Measurements from ENCODE around the gene TMEM170A. TPM values are rescaled to one million over a fixed set of nuclear protein-coding genes. Genes with fewer than 3 reads are reported as not detected.

TMEM170A gene
- total RNA-seq (2016; rRNA removed; fragmentation: Illumina TruSeq; extraction: Trizol) (39.7 and 44.7 TPM in 2 replicates), polyA plus RNA-seq (2011; rRNA removed) (30.0 and 35.7 TPM in 2 replicates), polyA minus RNA-seq (2011; rRNA and poly(A)+ RNA removed; ENCODE audit: low replicate concordance) (27.3 and 58.3 TPM in 2 replicates), Bru-seq, nascent RNA (percentile 86 among the genes with signal in this experiment), BruChase-seq, experiment 1, labeled RNA remaining after a 6-hour chase (percentile 99 among the genes with signal in this experiment), BruChase-seq, experiment 2, labeled RNA remaining after a 2-hour chase (percentile 99 among the genes with signal in this experiment)
- 13.2 and 13.9 TPM in 2 replicates for total RNA-seq (2016; cell fraction: cytosol; rRNA removed; fragmentation: Illumina TruSeq; extraction: Trizol; ENCODE audit: low read depth)
- 42.1 TPM in 2 replicates for total RNA-seq (2016; cell fraction: insoluble cytoplasmic fraction; rRNA removed; fragmentation: Illumina TruSeq; extraction: Trizol)
- 39.0 and 42.0 TPM in 2 replicates for total RNA-seq (2016; cell fraction: membrane; rRNA removed; fragmentation: Illumina TruSeq; extraction: Trizol)
- total RNA-seq (2016; cell fraction: nucleus; rRNA removed; fragmentation: Illumina TruSeq; extraction: Trizol) = 38.1 and 40.8 TPM in 2 replicates
- 22.3 and 25.5 TPM in 2 replicates for polyA plus RNA-seq (2011; cell fraction: cytosol; rRNA removed)
- polyA plus RNA-seq (2011; cell fraction: nucleus; rRNA removed) = 15.4 and 19.7 TPM in 2 replicates
- 20.5 and 22.4 TPM in 2 replicates for polyA plus RNA-seq (2012)
- polyA plus RNA-seq (2016; cell fraction: cytosol; fragmentation: Illumina TruSeq; extraction: Trizol; ENCODE audit: low read depth) = 14.7 and 20.5 TPM in 2 replicates
- 25.5 and 29.3 TPM in 2 replicates for polyA plus RNA-seq (2016; cell fraction: insoluble cytoplasmic fraction; fragmentation: Illumina TruSeq; extraction: Trizol; ENCODE audit: low read depth)
- polyA plus RNA-seq (2016; cell fraction: membrane; fragmentation: Illumina TruSeq; extraction: Trizol; ENCODE audit: low read depth) = 22.1 and 26.6 TPM in 2 replicates
- polyA plus RNA-seq (2016; cell fraction: nucleus; fragmentation: Illumina TruSeq; extraction: Trizol; ENCODE audit: insufficient read depth, low read depth) = 36.2 and 39.1 TPM in 2 replicates
- 23.2 and 32.2 TPM in 2 replicates for polyA minus RNA-seq (2011; cell fraction: cytosol; rRNA and poly(A)+ RNA removed)
- polyA minus RNA-seq (2011; cell fraction: nucleus; rRNA and poly(A)+ RNA removed) = 27.4 and 43.9 TPM in 2 replicates
- long read RNA-seq, experiment 1, full-length matches to known transcripts = 19 of 21 reads
- long read RNA-seq, experiment 1, partial matches to known transcripts = 0 of 21 reads
- long read RNA-seq, experiment 1, other reads (novel, unspliced or antisense) = 2 of 21 reads
- long read RNA-seq, experiment 2, full-length matches to known transcripts = 15 of 43 reads
- long read RNA-seq, experiment 2, partial matches to known transcripts = 1 of 43 reads
- long read RNA-seq, experiment 2, other reads (novel, unspliced or antisense) = 27 of 43 reads

- POLR2A ChIA-PET = interaction anchor here (0.8 to 1.5 kb wide), 4 partner anchors 31 to 219 kb away, joined by 3 to 12 read pairs (median 5); partner anchors contain the start of gene CFDP1
- Histone ChIP-seq H3K27me3 (ENCODE audit: control insufficient read depth in 1 of 2, insufficient read depth in 2 of 2, low read length in 2 of 2) (no peaks in the 10 kb centered on the region), H3K4me1 (ENCODE audit: insufficient read depth, low read length) (peaks cover 66% of the 10 kb centered on the region), H3K27ac (ENCODE audit: extremely low read length, insufficient read depth, low read length) (peak within 1 kb of the TSS; percentile 80), H4K20me1 (ENCODE audit: insufficient read depth, low read length) (peaks cover 20% of the 10 kb centered on the region), H3K4me3 (replicated peaks in 1 of 3; ENCODE audit: insufficient read depth in 1 of 3, low read depth in 2 of 3, low read length in 3 of 3) (peak within 1 kb of the TSS; percentile 86 to 91 (median 91)), H3K36me3 (replicated peaks in 1 of 2; ENCODE audit: control insufficient read depth in 1 of 2, insufficient read depth in 2 of 2, low read length in 2 of 2) (peaks cover 0 to 3% of the 10 kb centered on the region in 2 experiments; a peak in 3 of 5 replicates), H3K4me2 (ENCODE audit: low read depth, low read length) (peak within 1 kb of the TSS; percentile 74), H3K9me3 (ENCODE audit: low read length) (no peaks in the 10 kb centered on the region), H3K9ac (ENCODE audit: insufficient read depth, low read depth, low read length) (peak within 1 kb of the TSS; percentile 92), H2AFZ (ENCODE audit: low read length) (peak within 1 kb of the TSS; percentile 20), H3K79me2 (ENCODE audit: insufficient read depth, low read length) (peaks cover 45% of the 10 kb centered on the region)
- 2% methylated on average over 34 of the region's 89 CpGs for WGBS (ENCODE audit: low lambda C conversion rate)
- FAIRE-seq (peak; percentile 93), ATAC-seq (peak; percentile 94), DNase-seq (ENCODE audit: low spot score) (peak; percentile 98)
- BruUV-seq (replicated peaks) = TSS peak; percentile 83
- intact Hi-C loops (cut with micrococcal nuclease; ENCODE audit: unreplicated experiment) (loop anchor here (1.0 to 5.0 kb wide), 4 partner anchors 30 to 762 kb away; partner anchors contain the start of gene MLKL), in situ Hi-C loops (cut with HindIII; ENCODE audit: extremely low pct_ligation_motif_present, low pct_unique_long_range_greater_than_20kb) (no loop called here)
- CTCF ChIA-PET (ENCODE audit: low intra/inter-chr PET ratio, low total read pairs) = interaction anchor here (0.7 to 2.3 kb wide), 7 partner anchors 11 to 299 kb away, joined by 3 to 32 read pairs (median 4); partner anchors contain the start of gene CFDP1
- TF ChIP-seq NFRKB (IDR thresholded peaks at IDR 0.05) (no peak), ZSCAN31 (CRISPR knock-in tag; IDR thresholded peaks at IDR 0.05; ENCODE audit: low read depth) (peak; percentile 98), ZBTB42 (CRISPR knock-in tag; IDR thresholded peaks at IDR 0.05) (peak; percentile 93), MTF2 (CRISPR knock-in tag; IDR thresholded peaks at IDR 0.05; ENCODE audit: borderline replicate concordance) (no peak), MBD4 (IDR thresholded peaks at IDR 0.05; ENCODE audit: borderline replicate concordance, low read length) (no peak), ZNF574 (CRISPR knock-in tag; IDR thresholded peaks at IDR 0.05) (peak; percentile 90; the same call in 1 of the 2 replicates), ZSCAN21 (CRISPR knock-in tag; IDR thresholded peaks at IDR 0.05; ENCODE audit: borderline replicate concordance) (peak; percentile 95), GFI1 (CRISPR knock-in tag; IDR thresholded peaks at IDR 0.05; ENCODE audit: borderline replicate concordance) (peak; percentile 39; the same call in 1 of the 2 replicates), SMARCC2 (IDR thresholded peaks at IDR 0.05) (no peak; the same call in 1 of the 2 replicates), BRCA1 (CRISPR knock-in tag; IDR thresholded peaks at IDR 0.05) (no peak), ZNF891 (CRISPR knock-in tag; IDR thresholded peaks at IDR 0.05) (peak; percentile 91; the same call in 1 of the 2 replicates), ATM (IDR thresholded peaks at IDR 0.05; ENCODE audit: borderline replicate concordance) (no peak), REXO4 (CRISPR knock-in tag; IDR thresholded peaks at IDR 0.05; ENCODE audit: borderline replicate concordance) (no peak), JUNB (CRISPR knock-in tag; IDR thresholded peaks at IDR 0.05; ENCODE audit: borderline replicate concordance) (no peak), FLYWCH1 (CRISPR knock-in tag; IDR thresholded peaks at IDR 0.05) (peak; percentile 90; the same call in 1 of the 2 replicates), NKX3-1 (CRISPR knock-in tag; IDR thresholded peaks at IDR 0.05) (no peak)
These were observed at the start of gene TMEM170A for GRCh38 chr16:75464122-75464918. TMEM170A (minus strand) TSS chr16:75464689; CDS start chr16:75464600, 89 bp downstream.
